ENCODE measurements around the gene KPNA4.

The KPNA4 gene

DNA sequence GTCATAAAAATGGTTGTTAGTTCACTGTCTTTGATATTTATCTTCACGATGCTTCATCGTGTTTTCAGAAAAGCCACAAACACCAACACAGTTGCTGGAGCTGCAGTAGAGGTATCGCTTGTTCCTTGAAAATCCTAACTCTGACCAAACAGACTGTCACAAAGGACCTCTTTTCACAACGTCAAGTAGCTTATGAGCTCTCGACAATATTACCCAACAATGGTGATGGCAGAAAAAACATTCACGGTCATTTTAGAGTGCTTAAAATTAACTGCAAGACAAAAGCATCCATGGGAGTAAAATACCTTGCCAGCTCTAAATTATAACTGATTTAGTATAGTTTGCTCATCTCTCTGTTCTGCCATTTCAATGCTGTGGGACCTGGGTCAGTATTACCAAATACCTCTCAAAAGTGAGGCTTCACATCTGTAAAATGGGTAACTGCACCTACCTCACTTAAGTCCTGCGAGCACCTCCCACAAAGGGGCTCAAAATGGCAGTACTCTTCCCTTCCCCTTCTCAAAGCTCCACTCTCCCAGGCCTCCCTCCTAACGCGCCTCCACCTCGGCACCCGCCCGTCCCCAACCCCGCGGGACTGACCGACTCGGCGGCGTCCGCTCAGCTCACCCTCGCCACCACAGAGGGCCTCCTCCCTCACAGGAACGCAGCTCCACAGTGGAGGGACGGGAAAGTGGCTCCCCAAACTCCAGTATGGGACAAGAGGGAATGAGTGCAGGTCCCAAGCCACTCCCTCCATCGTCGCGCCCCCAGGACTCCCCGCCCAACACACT, 116.3 kb downstream of the KPNA4 start:
- DNase-seq, result peak; percentile 21

DNA sequence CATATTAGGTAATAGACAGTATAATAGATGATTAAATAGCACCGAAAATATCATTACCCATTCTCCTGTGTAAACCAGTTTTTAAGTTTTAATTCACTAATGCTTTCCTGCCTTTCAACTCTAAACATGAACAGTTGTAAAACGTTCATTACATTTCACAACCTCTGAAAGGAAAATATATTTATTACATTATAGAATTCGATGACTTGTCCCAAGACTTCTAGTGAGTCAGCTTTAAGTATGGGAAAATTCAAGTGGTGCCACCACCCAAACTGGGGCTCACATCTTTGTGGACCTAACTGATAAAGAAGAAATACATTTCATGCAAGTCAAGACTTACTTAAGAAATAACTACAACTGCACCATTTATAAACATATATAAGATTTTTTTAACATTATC, 117.8 kb downstream of the KPNA4 start:
- no peak for DNase-seq

DNA sequence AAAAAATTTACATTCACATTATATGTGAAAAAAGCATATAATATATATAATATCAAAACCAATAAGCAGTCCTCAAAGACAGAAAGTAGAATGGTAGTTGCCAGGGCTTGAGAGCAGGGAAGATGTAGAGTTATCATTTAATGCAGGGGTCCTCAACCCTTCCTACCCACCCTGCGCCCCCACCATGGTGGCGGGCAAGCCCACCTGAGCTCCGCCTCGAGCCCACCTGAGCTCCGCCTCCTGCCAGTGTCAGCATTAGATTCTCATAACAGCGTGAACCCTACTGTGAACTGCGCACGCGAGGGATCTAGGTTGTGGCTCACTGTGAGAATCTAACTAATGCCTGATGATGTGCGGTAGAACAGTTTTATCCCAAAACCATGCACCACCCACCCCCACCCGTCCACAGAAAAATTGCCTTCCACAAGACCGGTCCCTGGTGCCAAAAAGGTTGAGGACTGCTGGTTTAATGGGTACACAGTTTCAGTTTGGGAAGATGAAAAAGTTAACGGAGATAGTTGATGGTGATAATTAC, 118.8 kb downstream of the KPNA4 start:
- no peak for DNase-seq

DNA sequence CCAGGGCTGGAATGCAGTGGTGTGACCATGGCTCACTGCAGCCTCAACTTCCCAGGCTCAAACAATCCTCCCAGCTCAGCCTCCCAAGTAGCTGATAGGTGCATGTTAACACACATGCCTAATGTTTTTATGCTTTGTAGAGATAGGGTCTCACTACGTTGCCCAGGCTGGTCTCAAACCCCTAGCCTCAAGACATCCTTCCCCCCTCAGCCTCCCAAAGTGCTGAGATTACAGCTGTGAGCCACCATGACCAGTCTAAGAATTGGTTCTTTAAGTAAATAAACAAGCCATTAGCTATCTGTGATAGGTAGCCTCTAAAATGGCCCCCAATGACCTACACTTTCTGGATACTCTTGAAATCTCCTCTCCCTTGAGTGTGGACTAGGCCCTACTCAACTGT, 119.5 kb downstream of the KPNA4 start:
- DNase-seq, result no peak
